HepG2 (cell line): Measurements from ENCODE around the gene LOXL3. TPM values are rescaled to one million over a fixed set of nuclear protein-coding genes. Genes with fewer than 3 reads are reported as not detected.
A peak's percentile ranks its signal among the peaks of the same experiment; 100 is the strongest.

Experiments used
- ATAC-seq: fragments of 200-7000 bp; cut with Tn5 transposase; 3 replicates; pipeline ENCODE4 v1.9.1; 2020; ENCODE audit warnings: mild to moderate bottlenecking, moderate library complexity
- BruUV-seq: library from RNA; stranded (reverse); fragments of 400-500 nt; replicated peaks from 2 replicates; lab custom pipeline; 2021; lab: Mats Ljungman, UMichigan
- CTCF ChIA-PET: fragments of 300-600 bp; formaldehyde crosslinking; extraction: SDS; loops from one replicate; lab custom pipeline; 2021; ENCODE audit warnings: low total read pairs, inconsistent platforms, low intra/inter-chr PET ratio; lab: Yijun Ruan, JAX
- POLR2A ChIA-PET: fragments of 350-600 bp; sonication (Branson Sonifier 250); formaldehyde crosslinking; loops from one replicate; lab custom pipeline; 2020; ENCODE audit warnings: antibody characterized with exemption, inconsistent platforms; lab: Yijun Ruan, JAX
- DNase-seq: peaks from one replicate; pipeline ENCODE4 v3.0.0-alpha.2; 2015; ENCODE audit warnings: low spot score
- FAIRE-seq: peaks from 3 replicates; lab custom pipeline; 2011; peaks lifted over from hg19 to GRCh38; lab: Jason Lieb, UNC
- H2AFZ ChIP-seq: one replicate; pipeline ENCODE4 v1.6.1; 2011; ENCODE audit warnings: low read length, inconsistent platforms
- H3K27ac ChIP-seq: fragments of 300-600 bp; 3 replicates; pipeline ENCODE4 v1.8.0; 2011; ENCODE audit warnings: mixed run types, mild to moderate bottlenecking, mixed read lengths, low read length, inconsistent platforms; ENCODE audit not compliant: insufficient read depth; ENCODE audit errors: extremely low read length
- H3K27me3 ChIP-seq, 2 experiments: fragments of 200-600 bp in 1 of 2; 2 replicates in 1 of 2; 3 replicates in 1 of 2; pipeline versions ENCODE4 v1.6.0 to v1.8.0; 2011; ENCODE audit warnings: low read length in 2 of 2, mild to moderate bottlenecking in 2 of 2, moderate library complexity in 2 of 2, inconsistent platforms in 1 of 2; ENCODE audit not compliant: insufficient read depth in 2 of 2, control insufficient read depth in 1 of 2
- H3K36me3 ChIP-seq, 2 experiments: fragments of 200-600 bp in 1 of 2; replicated peaks in 1 of 2; 2 replicates in 1 of 2; 3 replicates in 1 of 2; pipeline versions ENCODE4 v1.5.1 to v1.8.0; 2011; ENCODE audit warnings: low read length in 2 of 2, inconsistent platforms in 1 of 2; ENCODE audit not compliant: insufficient read depth in 2 of 2, control insufficient read depth in 1 of 2
- H3K4me1 ChIP-seq: 2 replicates; pipeline ENCODE4 v1.5.1; 2012; ENCODE audit warnings: low read length, inconsistent platforms; ENCODE audit not compliant: insufficient read depth
- H3K4me2 ChIP-seq: 2 replicates; pipeline ENCODE4 v1.6.0; 2011; ENCODE audit warnings: low read depth, low read length, inconsistent platforms
- H3K4me3 ChIP-seq, 3 experiments: fragments of 200-600 bp in 1 of 3; sonication (generic), shearing (Covaris generic) in 1 of 3; replicated peaks in 1 of 3; 2 replicates each; pipeline ENCODE4 v1.5.1; 2011 to 2016; ENCODE audit warnings: low read length in 3 of 3, inconsistent platforms in 2 of 3, low read depth in 2 of 3, mild to moderate bottlenecking in 2 of 3, control low read depth in 1 of 3, mixed read lengths in 1 of 3; ENCODE audit not compliant: insufficient read depth in 1 of 3
- H3K79me2 ChIP-seq: one replicate; pipeline ENCODE4 v1.6.1; 2011; ENCODE audit warnings: low read length, inconsistent platforms; ENCODE audit not compliant: insufficient read depth
- H3K9ac ChIP-seq: 2 replicates; pipeline ENCODE4 v1.6.0; 2011; ENCODE audit warnings: mild to moderate bottlenecking, low read depth, low read length, inconsistent platforms; ENCODE audit not compliant: insufficient read depth
- H3K9me3 ChIP-seq: 2 replicates; pipeline ENCODE4 v1.5.1; 2012; ENCODE audit warnings: mild to moderate bottlenecking, low read length
- H4K20me1 ChIP-seq: 2 replicates; pipeline ENCODE4 v1.6.0; 2011; ENCODE audit warnings: inconsistent platforms, mild to moderate bottlenecking, low read length, moderate library complexity; ENCODE audit not compliant: insufficient read depth
- GABPB1 ChIP-seq: IDR thresholded peaks from 2 replicates; pipeline ENCODE4 v1.6.1; 2016; ENCODE audit warnings: mild to moderate bottlenecking, missing genetic modification reagents, moderate library complexity, missing compliant biosample characterization
- MEIS2 ChIP-seq: sonication (generic); formaldehyde crosslinking; IDR thresholded peaks from 2 replicates; pipeline ENCODE4 v1.9.0; 2021; ENCODE audit warnings: mild to moderate bottlenecking, missing genetic modification reagents
- MIER2 ChIP-seq: IDR thresholded peaks from 2 replicates; pipeline ENCODE4 v1.6.1; 2016; ENCODE audit warnings: missing biosample characterization, missing genetic modification reagents
- NFKB2 ChIP-seq: sonication (generic); formaldehyde crosslinking; IDR thresholded peaks from 2 replicates; pipeline ENCODE4 v1.4.0; 2020; ENCODE audit warnings: missing genetic modification reagents, borderline replicate concordance
- SMC3 ChIP-seq: IDR thresholded peaks from 2 replicates; pipeline ENCODE4 v1.6.1; 2011; ENCODE audit warnings: low read length, improper control_type of control experiment
- STAG1 ChIP-seq: sonication (generic); formaldehyde crosslinking; IDR thresholded peaks from 2 replicates; pipeline ENCODE4 v1.4.0; 2020; ENCODE audit warnings: missing genetic modification reagents
- TOE1 ChIP-seq: sonication (generic); formaldehyde crosslinking; IDR thresholded peaks from 2 replicates; pipeline ENCODE4 v1.4.0; 2020; ENCODE audit warnings: mild to moderate bottlenecking, missing genetic modification reagents
- ZBED4 ChIP-seq: sonication (generic); formaldehyde crosslinking; IDR thresholded peaks from 2 replicates; pipeline ENCODE4 v1.4.0; 2020; ENCODE audit warnings: missing genetic modification reagents, borderline replicate concordance
- ZNF350 ChIP-seq: sonication (generic); formaldehyde crosslinking; IDR thresholded peaks from 2 replicates; pipeline ENCODE4 v1.4.0; 2020; ENCODE audit warnings: mild to moderate bottlenecking, low read depth, missing genetic modification reagents, borderline replicate concordance
- ZNF562 ChIP-seq: sonication (generic); formaldehyde crosslinking; IDR thresholded peaks from 2 replicates; pipeline ENCODE4 v1.8.0; 2022; ENCODE audit warnings: missing genetic modification reagents, borderline replicate concordance
- ZNF644 ChIP-seq: IDR thresholded peaks from 2 replicates; pipeline ENCODE4 v1.6.1; 2016; ENCODE audit warnings: low read depth
- ZNF770 ChIP-seq: sonication (generic); formaldehyde crosslinking; IDR thresholded peaks from 2 replicates; pipeline ENCODE4 v1.5.0; 2020; ENCODE audit warnings: mild to moderate bottlenecking, missing genetic modification reagents
- ZSCAN5A ChIP-seq: sonication (generic); formaldehyde crosslinking; IDR thresholded peaks from 2 replicates; pipeline ENCODE4 v1.8.0; 2022; ENCODE audit warnings: mild to moderate bottlenecking, missing genetic modification reagents, borderline replicate concordance
- whole genome bisulfite sequencing: methylation state at CpG from one replicate; pipeline ENCODE4 v1.1.6; 2017; ENCODE audit warnings: low lambda C conversion rate; 5-methylcytosine and 5-hydroxymethylcytosine counted together
- in situ Hi-C: cut with HindIII; loops from 2 replicates; pipeline ENCODE4 v1.10.0; 2017; ENCODE audit warnings: low pct_unique_long_range_greater_than_20kb; ENCODE audit not compliant: extremely low pct_ligation_motif_present
- intact Hi-C: fragments of 100-400 bp; cut with micrococcal nuclease; formaldehyde crosslinking; loops from one replicate; pipeline ENCODE4 v1.10.0; 2022; ENCODE audit not compliant: unreplicated experiment
- polyA plus RNA-seq, 8 experiments: library from polyadenylated mRNA; depleted of rRNA in 3 of 8; stranded (reverse) in 7 of 8; unstranded in 1 of 8; fragments of >200 nt; fragmentation: Illumina TruSeq in 4 of 8; extraction: Trizol in 4 of 8; gene quantifications; 2 replicates each; pipeline versions ENCODE4 v1.2.1 to v1.2.3, GENCODE V29; 2011 to 2016; ENCODE audit warnings: low read depth in 4 of 8, missing spikeins in 1 of 8, mixed read lengths in 1 of 8; ENCODE audit not compliant: insufficient read depth in 1 of 8
- total RNA-seq, 5 experiments: library from RNA; depleted of rRNA; stranded (reverse); fragments of >200 nt; fragmentation: Illumina TruSeq; extraction: Trizol; gene quantifications; 2 replicates each; pipeline ENCODE4 v1.2.3, GENCODE V29; 2016; ENCODE audit warnings: low read depth in 1 of 5

The LOXL3 gene
- total and polyA plus RNA-seq, 2 of the 13 experiments (the other 11 are each of a cell fraction or from before 2014, with no cell fraction given), result 0.55 to 6.5 TPM

GRCh38 chr2:74532222-74532621 lies 21.5 kb downstream of the LOXL3 start (continued):
- TF ChIP-seq ZSCAN5A (CRISPR knock-in tag) (no peak), ZNF562 (no peak), MIER2 (CRISPR knock-in tag) (no peak), SMC3 (peak; percentile 76), TOE1 (no peak), STAG1 (CRISPR knock-in tag) (peak; percentile 90), ZNF770 (CRISPR knock-in tag) (no peak), NFKB2 (no peak)

GRCh38 chr2:74531666-74532065 lies 22.1 kb downstream of the LOXL3 start:
- intact Hi-C loops (loop anchor here (1.0 kb wide), 1 partner anchor 198 kb away; no protein-coding TSS in a partner anchor), in situ Hi-C loops (no loop called here)
- no peak for ATAC-seq
- TF ChIP-seq ZNF644 (CRISPR knock-in tag), result no peak
- no peak for TF ChIP-seq GABPB1 (CRISPR knock-in tag)
- no peak for TF ChIP-seq ZNF350 (CRISPR knock-in tag)
- TF ChIP-seq MEIS2 (CRISPR knock-in tag), result no peak
- TF ChIP-seq ZBED4 (CRISPR knock-in tag), result no peak
- Histone ChIP-seq H3K27ac (no peak overlapping the region), H3K4me3 (no peak overlapping the region), H3K9me3 (no peaks in the 10 kb centered on the region), H3K27me3 (peaks cover 4 to 9% of the 10 kb centered on the region in 2 experiments; a peak in 3 of 5 replicates), H3K9ac (no peak overlapping the region), H3K79me2 (peaks cover 30% of the 10 kb centered on the region), H3K36me3 (peaks cover 15 to 29% of the 10 kb centered on the region in 2 experiments), H4K20me1 (no peaks in the 10 kb centered on the region), H3K4me2 (no peak overlapping the region), H2AFZ (no peak overlapping the region), H3K4me1 (peaks cover 38% of the 10 kb centered on the region)
- BruUV-seq, result no TSS peak
- CTCF ChIA-PET, result interaction anchor here (1.2 to 2.4 kb wide), 5 partner anchors 25 to 282 kb away, joined by 4 to 19 read pairs (median 5); partner anchors contain the start of genes CCDC142, PCGF1 and TTC31
- WGBS, result 99% methylated on average over 7 of the region's 7 CpGs
- no peak for DNase-seq
- POLR2A ChIA-PET, result interaction anchor here (0.7 to 5.9 kb wide), 6 partner anchors 23 to 74 kb away, joined by 3 to 76 read pairs (median 12); partner anchors contain the start of genes CCDC142, LBX2, PCGF1 and TTC31
- FAIRE-seq, result no peak
